HEK293 (cell line): Measurements from ENCODE around the gene BTNL8.

Source experiments
- CTCF ChIP-seq: fragments of 450-650 bp; formaldehyde crosslinking; IDR thresholded peaks from 2 replicates; pipeline ENCODE4 v1.5.1; 2016; ENCODE audit warnings: missing biosample characterization, missing genetic modification characterization
- GLIS2 ChIP-seq: fragments of 450-650 bp; formaldehyde crosslinking; IDR thresholded peaks from 2 replicates; pipeline ENCODE4 v1.5.1; 2016; ENCODE audit warnings: missing biosample characterization, missing genetic modification characterization
- ZBTB1 ChIP-seq: fragments of 450-650 bp; formaldehyde crosslinking; IDR thresholded peaks from 2 replicates; pipeline ENCODE4 v1.5.1; 2016; ENCODE audit warnings: missing biosample characterization, missing genetic modification characterization
- ZNF133 ChIP-seq: fragments of 450-650 bp; formaldehyde crosslinking; IDR thresholded peaks from 2 replicates; pipeline ENCODE4 v1.5.1; 2016; ENCODE audit warnings: missing biosample characterization, missing genetic modification characterization
- ZNF510 ChIP-seq: fragments of 450-650 bp; formaldehyde crosslinking; IDR thresholded peaks from 2 replicates; pipeline ENCODE4 v1.5.1; 2018; ENCODE audit warnings: mild to moderate bottlenecking, missing genetic modification characterization, missing biosample characterization; ENCODE audit not compliant: insufficient replicate concordance
- ZNF704 ChIP-seq: fragments of 450-650 bp; formaldehyde crosslinking; IDR thresholded peaks from 2 replicates; pipeline ENCODE4 v1.5.1; 2016; ENCODE audit warnings: missing biosample characterization, missing genetic modification characterization

- TF ChIP-seq CTCF (tag by site-specific recombination) (no peak), ZBTB1 (tag by site-specific recombination) (no peak), GLIS2 (tag by site-specific recombination) (no peak), ZNF133 (tag by site-specific recombination) (no peak), ZNF510 (tag by site-specific recombination) (no peak), ZNF704 (no peak)
Measured at GRCh38 chr5:180977852-180978251, 78.9 kb downstream of the BTNL8 start.
